K562 (cell line): ENCODE measurements around the gene PTAR1.

Source experiments
- ATF1 ChIP-seq, 2 experiments: fragments of 450-650 bp in 1 of 2; IDR thresholded peaks; 2 replicates each; pipeline ENCODE4 v1.6.1; 2016; ENCODE audit warnings: missing compliant biosample characterization in 1 of 2, missing genetic modification characterization in 1 of 2
- BDP1 ChIP-seq: IDR thresholded peaks from 3 replicates; pipeline ENCODE4 v1.6.1; 2011; ENCODE audit not compliant: insufficient read length, insufficient read depth
- ERF ChIP-seq: fragments of 450-650 bp; formaldehyde crosslinking; IDR thresholded peaks from 2 replicates; pipeline ENCODE4 v1.4.0; 2020; ENCODE audit warnings: mild to moderate bottlenecking, mixed read lengths
- RBM22 ChIP-seq: fragments of 200-400 bp; formaldehyde crosslinking; IDR thresholded peaks from 2 replicates; pipeline ENCODE4 v1.6.1; 2018; ENCODE audit warnings: low read length, low read depth; ENCODE audit not compliant: poor library complexity, severe bottlenecking
- YBX1 ChIP-seq: fragments of 450-650 bp; IDR thresholded peaks from 2 replicates; pipeline ENCODE4 v1.7.1; 2016; ENCODE audit warnings: mild to moderate bottlenecking
- TF ChIP-seq, protein P1 (sequence below), 2 experiments: fragments of 450-650 bp in 1 of 2; sonication (generic) in 1 of 2; formaldehyde crosslinking in 1 of 2; IDR thresholded peaks in 1 of 2; conservative IDR thresholded peaks in 1 of 2; 2 replicates each; pipeline versions ENCODE4 v1.6.1 to v1.8.1; 2016 to 2023; ENCODE audit warnings: mild to moderate bottlenecking in 2 of 2, moderate library complexity in 2 of 2, inconsistent platforms in 1 of 2, missing genetic modification reagents in 1 of 2
- TF ChIP-seq, protein P2 (sequence below), 2 experiments: fragments of 450-650 bp; formaldehyde crosslinking in 1 of 2; IDR thresholded peaks; 2 replicates each; pipeline versions ENCODE4 v1.4.0 to v1.6.1; 2014 to 2020; ENCODE audit warnings: mild to moderate bottlenecking in 2 of 2, borderline replicate concordance in 1 of 2, low read depth in 1 of 2
- TF ChIP-seq, protein P3 (sequence below), 2 experiments: fragments of 450-650 bp; IDR thresholded peaks; 2 replicates each; pipeline ENCODE4 v1.6.1; 2018; ENCODE audit warnings: mild to moderate bottlenecking in 2 of 2, low read depth in 1 of 2; ENCODE audit not compliant: partially characterized antibody in 2 of 2
- TF ChIP-seq, protein P4 (sequence below): IDR thresholded peaks from 2 replicates; pipeline ENCODE4 v1.6.1; 2016; ENCODE audit warnings: missing genetic modification characterization, missing compliant biosample characterization
- TF ChIP-seq, protein P5 (sequence below): sonication (generic); formaldehyde crosslinking; IDR thresholded peaks from 2 replicates; pipeline ENCODE4 v1.8.0; 2022; ENCODE audit warnings: missing genetic modification reagents, mild to moderate bottlenecking, borderline replicate concordance
- TF ChIP-seq, protein P6 (sequence below), 3 experiments: IDR thresholded peaks in 2 of 3; conservative IDR thresholded peaks in 1 of 3; 2 replicates each; pipeline ENCODE4 v1.5.1; 2011 to 2012; ENCODE audit warnings: low read length in 3 of 3, mild to moderate bottlenecking in 3 of 3, control low read depth in 2 of 3, improper control_type of control experiment in 1 of 3, inconsistent platforms in 1 of 3, low read depth in 1 of 3, mixed read lengths in 1 of 3, moderate library complexity in 1 of 3; ENCODE audit not compliant: insufficient read depth in 2 of 3

DNA sequence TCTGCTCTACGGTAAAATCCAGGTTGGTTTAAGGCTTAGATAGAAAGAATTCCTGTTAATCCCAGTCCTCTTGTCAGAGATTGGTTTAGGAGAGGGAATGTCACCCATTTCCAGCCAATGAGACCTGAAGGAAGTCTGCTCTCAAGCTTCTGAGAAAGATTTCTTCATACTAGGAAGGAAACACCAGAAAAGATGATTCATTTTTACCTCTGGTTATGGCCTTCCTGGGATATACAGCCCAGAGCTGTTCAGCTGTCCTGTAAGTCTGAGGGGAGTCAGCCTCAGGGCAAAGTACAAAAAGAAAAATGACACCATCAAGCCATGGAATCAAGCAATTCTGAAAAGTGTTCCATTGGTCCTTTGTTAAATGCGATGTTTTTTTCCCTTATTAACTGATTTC is 42.2 kb upstream of the PTAR1 start:
- TF ChIP-seq, protein P1, sequence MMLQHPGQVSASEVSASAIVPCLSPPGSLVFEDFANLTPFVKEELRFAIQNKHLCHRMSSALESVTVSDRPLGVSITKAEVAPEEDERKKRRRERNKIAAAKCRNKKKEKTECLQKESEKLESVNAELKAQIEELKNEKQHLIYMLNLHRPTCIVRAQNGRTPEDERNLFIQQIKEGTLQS (IDR thresholded peaks at IDR 0.05) = no peak
- TF ChIP-seq, protein P1 (CRISPR knock-in tag; conservative IDR thresholded peaks at IDR 0.05) = no peak
- TF ChIP-seq, protein P2, sequence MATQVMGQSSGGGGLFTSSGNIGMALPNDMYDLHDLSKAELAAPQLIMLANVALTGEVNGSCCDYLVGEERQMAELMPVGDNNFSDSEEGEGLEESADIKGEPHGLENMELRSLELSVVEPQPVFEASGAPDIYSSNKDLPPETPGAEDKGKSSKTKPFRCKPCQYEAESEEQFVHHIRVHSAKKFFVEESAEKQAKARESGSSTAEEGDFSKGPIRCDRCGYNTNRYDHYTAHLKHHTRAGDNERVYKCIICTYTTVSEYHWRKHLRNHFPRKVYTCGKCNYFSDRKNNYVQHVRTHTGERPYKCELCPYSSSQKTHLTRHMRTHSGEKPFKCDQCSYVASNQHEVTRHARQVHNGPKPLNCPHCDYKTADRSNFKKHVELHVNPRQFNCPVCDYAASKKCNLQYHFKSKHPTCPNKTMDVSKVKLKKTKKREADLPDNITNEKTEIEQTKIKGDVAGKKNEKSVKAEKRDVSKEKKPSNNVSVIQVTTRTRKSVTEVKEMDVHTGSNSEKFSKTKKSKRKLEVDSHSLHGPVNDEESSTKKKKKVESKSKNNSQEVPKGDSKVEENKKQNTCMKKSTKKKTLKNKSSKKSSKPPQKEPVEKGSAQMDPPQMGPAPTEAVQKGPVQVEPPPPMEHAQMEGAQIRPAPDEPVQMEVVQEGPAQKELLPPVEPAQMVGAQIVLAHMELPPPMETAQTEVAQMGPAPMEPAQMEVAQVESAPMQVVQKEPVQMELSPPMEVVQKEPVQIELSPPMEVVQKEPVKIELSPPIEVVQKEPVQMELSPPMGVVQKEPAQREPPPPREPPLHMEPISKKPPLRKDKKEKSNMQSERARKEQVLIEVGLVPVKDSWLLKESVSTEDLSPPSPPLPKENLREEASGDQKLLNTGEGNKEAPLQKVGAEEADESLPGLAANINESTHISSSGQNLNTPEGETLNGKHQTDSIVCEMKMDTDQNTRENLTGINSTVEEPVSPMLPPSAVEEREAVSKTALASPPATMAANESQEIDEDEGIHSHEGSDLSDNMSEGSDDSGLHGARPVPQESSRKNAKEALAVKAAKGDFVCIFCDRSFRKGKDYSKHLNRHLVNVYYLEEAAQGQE (IDR thresholded peaks at IDR 0.05; ENCODE audit: borderline replicate concordance) = no peak
- TF ChIP-seq, protein P2 (CRISPR knock-in tag; IDR thresholded peaks at IDR 0.05; ENCODE audit: low read depth) = no peak
- no peak for TF ChIP-seq BDP1
- TF ChIP-seq, protein P3, sequence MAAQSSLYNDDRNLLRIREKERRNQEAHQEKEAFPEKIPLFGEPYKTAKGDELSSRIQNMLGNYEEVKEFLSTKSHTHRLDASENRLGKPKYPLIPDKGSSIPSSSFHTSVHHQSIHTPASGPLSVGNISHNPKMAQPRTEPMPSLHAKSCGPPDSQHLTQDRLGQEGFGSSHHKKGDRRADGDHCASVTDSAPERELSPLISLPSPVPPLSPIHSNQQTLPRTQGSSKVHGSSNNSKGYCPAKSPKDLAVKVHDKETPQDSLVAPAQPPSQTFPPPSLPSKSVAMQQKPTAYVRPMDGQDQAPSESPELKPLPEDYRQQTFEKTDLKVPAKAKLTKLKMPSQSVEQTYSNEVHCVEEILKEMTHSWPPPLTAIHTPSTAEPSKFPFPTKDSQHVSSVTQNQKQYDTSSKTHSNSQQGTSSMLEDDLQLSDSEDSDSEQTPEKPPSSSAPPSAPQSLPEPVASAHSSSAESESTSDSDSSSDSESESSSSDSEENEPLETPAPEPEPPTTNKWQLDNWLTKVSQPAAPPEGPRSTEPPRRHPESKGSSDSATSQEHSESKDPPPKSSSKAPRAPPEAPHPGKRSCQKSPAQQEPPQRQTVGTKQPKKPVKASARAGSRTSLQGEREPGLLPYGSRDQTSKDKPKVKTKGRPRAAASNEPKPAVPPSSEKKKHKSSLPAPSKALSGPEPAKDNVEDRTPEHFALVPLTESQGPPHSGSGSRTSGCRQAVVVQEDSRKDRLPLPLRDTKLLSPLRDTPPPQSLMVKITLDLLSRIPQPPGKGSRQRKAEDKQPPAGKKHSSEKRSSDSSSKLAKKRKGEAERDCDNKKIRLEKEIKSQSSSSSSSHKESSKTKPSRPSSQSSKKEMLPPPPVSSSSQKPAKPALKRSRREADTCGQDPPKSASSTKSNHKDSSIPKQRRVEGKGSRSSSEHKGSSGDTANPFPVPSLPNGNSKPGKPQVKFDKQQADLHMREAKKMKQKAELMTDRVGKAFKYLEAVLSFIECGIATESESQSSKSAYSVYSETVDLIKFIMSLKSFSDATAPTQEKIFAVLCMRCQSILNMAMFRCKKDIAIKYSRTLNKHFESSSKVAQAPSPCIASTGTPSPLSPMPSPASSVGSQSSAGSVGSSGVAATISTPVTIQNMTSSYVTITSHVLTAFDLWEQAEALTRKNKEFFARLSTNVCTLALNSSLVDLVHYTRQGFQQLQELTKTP (IDR thresholded peaks at IDR 0.05; ENCODE audit: low read depth in 1 of 2, partially characterized antibody in 2 of 2) = no peak
- TF ChIP-seq, protein P4, sequence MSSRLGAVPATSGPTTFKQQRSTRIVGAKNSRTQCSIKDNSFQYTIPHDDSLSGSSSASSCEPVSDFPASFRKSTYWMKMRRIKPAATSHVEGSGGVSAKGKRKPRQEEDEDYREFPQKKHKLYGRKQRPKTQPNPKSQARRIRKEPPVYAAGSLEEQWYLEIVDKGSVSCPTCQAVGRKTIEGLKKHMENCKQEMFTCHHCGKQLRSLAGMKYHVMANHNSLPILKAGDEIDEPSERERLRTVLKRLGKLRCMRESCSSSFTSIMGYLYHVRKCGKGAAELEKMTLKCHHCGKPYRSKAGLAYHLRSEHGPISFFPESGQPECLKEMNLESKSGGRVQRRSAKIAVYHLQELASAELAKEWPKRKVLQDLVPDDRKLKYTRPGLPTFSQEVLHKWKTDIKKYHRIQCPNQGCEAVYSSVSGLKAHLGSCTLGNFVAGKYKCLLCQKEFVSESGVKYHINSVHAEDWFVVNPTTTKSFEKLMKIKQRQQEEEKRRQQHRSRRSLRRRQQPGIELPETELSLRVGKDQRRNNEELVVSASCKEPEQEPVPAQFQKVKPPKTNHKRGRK (tag) = no peak
- TF ChIP-seq RBM22 = no peak
- TF ChIP-seq, protein P5, sequence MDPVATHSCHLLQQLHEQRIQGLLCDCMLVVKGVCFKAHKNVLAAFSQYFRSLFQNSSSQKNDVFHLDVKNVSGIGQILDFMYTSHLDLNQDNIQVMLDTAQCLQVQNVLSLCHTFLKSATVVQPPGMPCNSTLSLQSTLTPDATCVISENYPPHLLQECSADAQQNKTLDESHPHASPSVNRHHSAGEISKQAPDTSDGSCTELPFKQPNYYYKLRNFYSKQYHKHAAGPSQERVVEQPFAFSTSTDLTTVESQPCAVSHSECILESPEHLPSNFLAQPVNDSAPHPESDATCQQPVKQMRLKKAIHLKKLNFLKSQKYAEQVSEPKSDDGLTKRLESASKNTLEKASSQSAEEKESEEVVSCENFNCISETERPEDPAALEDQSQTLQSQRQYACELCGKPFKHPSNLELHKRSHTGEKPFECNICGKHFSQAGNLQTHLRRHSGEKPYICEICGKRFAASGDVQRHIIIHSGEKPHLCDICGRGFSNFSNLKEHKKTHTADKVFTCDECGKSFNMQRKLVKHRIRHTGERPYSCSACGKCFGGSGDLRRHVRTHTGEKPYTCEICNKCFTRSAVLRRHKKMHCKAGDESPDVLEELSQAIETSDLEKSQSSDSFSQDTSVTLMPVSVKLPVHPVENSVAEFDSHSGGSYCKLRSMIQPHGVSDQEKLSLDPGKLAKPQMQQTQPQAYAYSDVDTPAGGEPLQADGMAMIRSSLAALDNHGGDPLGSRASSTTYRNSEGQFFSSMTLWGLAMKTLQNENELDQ = no peak
- TF ChIP-seq, protein P6, sequence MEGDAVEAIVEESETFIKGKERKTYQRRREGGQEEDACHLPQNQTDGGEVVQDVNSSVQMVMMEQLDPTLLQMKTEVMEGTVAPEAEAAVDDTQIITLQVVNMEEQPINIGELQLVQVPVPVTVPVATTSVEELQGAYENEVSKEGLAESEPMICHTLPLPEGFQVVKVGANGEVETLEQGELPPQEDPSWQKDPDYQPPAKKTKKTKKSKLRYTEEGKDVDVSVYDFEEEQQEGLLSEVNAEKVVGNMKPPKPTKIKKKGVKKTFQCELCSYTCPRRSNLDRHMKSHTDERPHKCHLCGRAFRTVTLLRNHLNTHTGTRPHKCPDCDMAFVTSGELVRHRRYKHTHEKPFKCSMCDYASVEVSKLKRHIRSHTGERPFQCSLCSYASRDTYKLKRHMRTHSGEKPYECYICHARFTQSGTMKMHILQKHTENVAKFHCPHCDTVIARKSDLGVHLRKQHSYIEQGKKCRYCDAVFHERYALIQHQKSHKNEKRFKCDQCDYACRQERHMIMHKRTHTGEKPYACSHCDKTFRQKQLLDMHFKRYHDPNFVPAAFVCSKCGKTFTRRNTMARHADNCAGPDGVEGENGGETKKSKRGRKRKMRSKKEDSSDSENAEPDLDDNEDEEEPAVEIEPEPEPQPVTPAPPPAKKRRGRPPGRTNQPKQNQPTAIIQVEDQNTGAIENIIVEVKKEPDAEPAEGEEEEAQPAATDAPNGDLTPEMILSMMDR (IDR thresholded peaks at IDR 0.05 in 2 of 3, conservative IDR thresholded peaks at IDR 0.05 in 1 of 3; ENCODE audit: insufficient read depth in 2 of 3, low read depth in 1 of 3, low read length in 3 of 3) = no peak
- TF ChIP-seq ATF1 (CRISPR knock-in tag; IDR thresholded peaks at IDR 0.05) = no peak
- no peak for TF ChIP-seq ATF1 (tag; IDR thresholded peaks at IDR 0.05)
- no peak for TF ChIP-seq ERF (CRISPR knock-in tag)
- no peak for TF ChIP-seq YBX1
